Testis (tissue), 2 donors: ENCODE data around the gene P2RY6.

Experiments
- CTCF ChIP-seq, 3 experiments: fragments of 450-650 bp in 2 of 3; fragments of 200-600 bp in 1 of 3; sonication (generic) in 1 of 3; IDR thresholded peaks; one replicate each; pipeline ENCODE4 v1.5.1; 2016 to 2019; ENCODE audit warnings: antibody characterized with exemption in 3 of 3, mild to moderate bottlenecking in 2 of 3, moderate library complexity in 1 of 3
- POLR2A ChIP-seq: fragments of 450-650 bp; IDR thresholded peaks from one replicate; pipeline ENCODE4 v1.6.1; 2017; ENCODE audit warnings: antibody characterized with exemption, mild to moderate bottlenecking, moderate library complexity

DNA sequence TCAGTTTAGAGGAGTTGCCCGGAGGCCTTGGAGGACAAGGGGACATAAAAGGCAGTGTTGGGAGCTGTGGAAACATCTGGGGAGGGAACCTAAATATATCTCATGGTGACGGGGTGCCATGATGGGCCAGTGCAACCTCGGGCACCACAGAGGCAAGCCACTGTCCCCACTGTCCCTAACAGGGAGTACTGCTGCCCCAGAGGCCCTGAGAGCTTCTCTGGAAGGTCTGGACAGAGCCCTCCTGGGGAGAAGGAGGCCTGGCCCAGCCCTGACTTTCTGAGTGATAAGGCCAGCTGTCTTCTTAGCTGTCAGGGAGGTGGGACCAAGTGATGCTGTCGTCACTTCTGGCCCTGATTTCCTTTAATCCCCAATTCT is 5.5 kb upstream of the P2RY6 start:
- TF ChIP-seq POLR2A (no peak), CTCF (IDR thresholded peaks at IDR 0.05) (no peak)
